ENCODE results near the gene RPS6KB2. TPM values are rescaled to one million over a fixed set of nuclear protein-coding genes. Genes with fewer than 3 reads are reported as not detected.
"Not testable (repeated sequence)": the region's sequence is repeated elsewhere in the genome, so short reads cannot be mapped to it uniquely, and the experiment has no call there.

RPS6KB2 gene
- total RNA-seq, 1 experiment from 2014 or later: 54.0 TPM

DNA sequence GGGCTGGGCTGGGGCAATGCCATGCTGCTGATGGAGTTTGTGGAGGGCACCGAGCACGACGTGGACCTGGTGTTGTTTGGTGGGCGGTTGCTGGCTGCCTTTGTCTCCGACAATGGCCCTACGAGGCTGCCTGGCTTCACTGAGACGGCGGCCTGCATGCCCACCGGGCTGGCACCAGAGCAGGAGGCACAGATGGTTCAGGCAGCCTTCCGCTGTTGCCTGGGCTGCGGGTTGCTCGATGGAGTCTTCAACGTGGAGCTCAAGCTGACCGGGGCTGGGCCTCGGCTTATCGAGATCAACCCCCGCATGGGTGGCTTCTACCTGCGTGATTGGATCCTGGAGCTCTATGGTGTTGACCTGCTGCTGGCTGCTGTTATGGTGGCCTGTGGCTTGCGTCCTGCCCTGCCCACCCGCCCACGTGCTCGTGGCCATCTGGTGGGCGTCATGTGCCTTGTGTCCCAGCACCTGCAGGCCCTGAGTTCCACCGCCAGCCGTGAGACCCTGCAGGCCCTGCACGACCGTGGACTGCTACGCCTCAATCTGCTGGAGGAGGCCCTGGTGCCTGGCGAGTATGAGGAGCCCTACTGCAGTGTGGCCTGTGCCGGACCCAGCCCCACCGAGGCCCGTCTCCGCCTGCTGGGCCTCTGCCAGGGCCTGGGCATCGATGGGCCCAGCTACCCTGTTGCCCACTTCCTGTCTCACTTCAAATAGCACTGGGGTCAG is 4.2 kb upstream of the RPS6KB2 start:
- no peaks in the 10 kb centered on the region for H3K9me3 ChIP-seq (ENCODE audit: insufficient read depth, low read depth)
- ChIA-PET POLR2A (ENCODE audit: unreplicated experiment) (interaction anchor here (0.6 to 0.7 kb wide), 3 partner anchors 18 to 121 kb away, joined by 3 read pairs; partner anchors contain the start of gene SSH3), CTCF (no interaction called here)
- no peaks in the 10 kb centered on the region for H3K36me3 ChIP-seq (ENCODE audit: low read depth)
- peaks cover 27% of the 10 kb centered on the region for H3K4me1 ChIP-seq (replicated peaks; ENCODE audit: insufficient read depth)
- H3K9me2 ChIP-seq (ENCODE audit: insufficient read depth): no peaks in the 10 kb centered on the region
- no peak for DNase-seq
- H2AFZ ChIP-seq: no peak overlapping the region
- intact Hi-C loops (cut with micrococcal nuclease; ENCODE audit: unreplicated experiment): no loop called here
- no peak overlapping the region for H3K4me2 ChIP-seq
- no peak overlapping the region for H3K4me3 ChIP-seq
- TF ChIP-seq EZH2 (IDR thresholded peaks at IDR 0.05; ENCODE audit: low read depth): no peak
- TF ChIP-seq, protein P1, sequence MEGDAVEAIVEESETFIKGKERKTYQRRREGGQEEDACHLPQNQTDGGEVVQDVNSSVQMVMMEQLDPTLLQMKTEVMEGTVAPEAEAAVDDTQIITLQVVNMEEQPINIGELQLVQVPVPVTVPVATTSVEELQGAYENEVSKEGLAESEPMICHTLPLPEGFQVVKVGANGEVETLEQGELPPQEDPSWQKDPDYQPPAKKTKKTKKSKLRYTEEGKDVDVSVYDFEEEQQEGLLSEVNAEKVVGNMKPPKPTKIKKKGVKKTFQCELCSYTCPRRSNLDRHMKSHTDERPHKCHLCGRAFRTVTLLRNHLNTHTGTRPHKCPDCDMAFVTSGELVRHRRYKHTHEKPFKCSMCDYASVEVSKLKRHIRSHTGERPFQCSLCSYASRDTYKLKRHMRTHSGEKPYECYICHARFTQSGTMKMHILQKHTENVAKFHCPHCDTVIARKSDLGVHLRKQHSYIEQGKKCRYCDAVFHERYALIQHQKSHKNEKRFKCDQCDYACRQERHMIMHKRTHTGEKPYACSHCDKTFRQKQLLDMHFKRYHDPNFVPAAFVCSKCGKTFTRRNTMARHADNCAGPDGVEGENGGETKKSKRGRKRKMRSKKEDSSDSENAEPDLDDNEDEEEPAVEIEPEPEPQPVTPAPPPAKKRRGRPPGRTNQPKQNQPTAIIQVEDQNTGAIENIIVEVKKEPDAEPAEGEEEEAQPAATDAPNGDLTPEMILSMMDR (conservative IDR thresholded peaks at IDR 0.05): no peak
- BruUV-seq (replicated peaks): no TSS peak
- H3K27me3 ChIP-seq (ENCODE audit: insufficient read depth, low read depth): no peaks in the 10 kb centered on the region
- H4K20me1 ChIP-seq (ENCODE audit: insufficient read depth): no peaks in the 10 kb centered on the region
- H3F3A ChIP-seq (ENCODE audit: insufficient read depth, low read depth): peaks cover 29% of the 10 kb centered on the region; the same call in 1 of the 2 replicates
- no peak overlapping the region for H3K27ac ChIP-seq
- peaks cover 7% of the 10 kb centered on the region for H3K79me2 ChIP-seq (ENCODE audit: low read depth)

DNA sequence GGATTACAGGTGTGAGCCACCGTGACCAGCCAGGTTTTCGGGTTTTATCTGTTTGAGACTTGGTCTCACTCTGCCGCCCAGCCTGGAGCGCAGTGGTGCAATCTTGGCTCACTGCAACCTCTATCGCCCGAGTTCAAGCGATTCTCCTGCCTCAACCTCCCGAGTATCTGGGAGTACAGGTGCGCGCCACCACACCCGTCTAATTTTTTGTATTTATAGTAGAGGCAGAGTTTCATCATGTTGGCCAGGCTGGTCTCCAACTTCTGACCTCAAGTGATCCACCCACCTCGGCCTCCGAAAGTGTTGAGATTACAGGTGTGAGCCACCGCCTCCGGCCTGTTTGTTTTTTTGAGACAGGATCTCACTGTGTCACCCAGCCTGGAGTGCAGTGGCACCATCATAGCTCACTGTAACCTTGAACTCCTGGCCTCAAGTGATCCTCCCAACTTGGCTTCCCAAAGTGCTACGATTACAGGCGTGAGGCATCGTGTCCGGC is 882 bp upstream of the RPS6KB2 start:
- H3K9me2 ChIP-seq (ENCODE audit: insufficient read depth); H3K9me3 ChIP-seq (ENCODE audit: insufficient read depth, low read depth); BruUV-seq (replicated peaks); H4K20me1 ChIP-seq (ENCODE audit: insufficient read depth); intact Hi-C loops (cut with micrococcal nuclease; ENCODE audit: unreplicated experiment); POLR2A ChIA-PET (ENCODE audit: unreplicated experiment); CTCF ChIA-PET; H3K27me3 ChIP-seq (ENCODE audit: insufficient read depth, low read depth); H3K36me3 ChIP-seq (ENCODE audit: low read depth); DNase-seq: not testable (repeated sequence)
- Histone ChIP-seq H2AFZ (peak overlapping the region; percentile 92), H3K4me1 (replicated peaks; ENCODE audit: insufficient read depth) (peaks cover 25% of the 10 kb centered on the region), H3K27ac (peak overlapping the region; percentile 39), H3K4me3 (peak overlapping the region; percentile 95), H3K4me2 (peak overlapping the region; percentile 82), H3F3A (ENCODE audit: insufficient read depth, low read depth) (peaks cover 38% of the 10 kb centered on the region; the same call in 1 of the 2 replicates), H3K79me2 (ENCODE audit: low read depth) (peaks cover 21% of the 10 kb centered on the region)

DNA sequence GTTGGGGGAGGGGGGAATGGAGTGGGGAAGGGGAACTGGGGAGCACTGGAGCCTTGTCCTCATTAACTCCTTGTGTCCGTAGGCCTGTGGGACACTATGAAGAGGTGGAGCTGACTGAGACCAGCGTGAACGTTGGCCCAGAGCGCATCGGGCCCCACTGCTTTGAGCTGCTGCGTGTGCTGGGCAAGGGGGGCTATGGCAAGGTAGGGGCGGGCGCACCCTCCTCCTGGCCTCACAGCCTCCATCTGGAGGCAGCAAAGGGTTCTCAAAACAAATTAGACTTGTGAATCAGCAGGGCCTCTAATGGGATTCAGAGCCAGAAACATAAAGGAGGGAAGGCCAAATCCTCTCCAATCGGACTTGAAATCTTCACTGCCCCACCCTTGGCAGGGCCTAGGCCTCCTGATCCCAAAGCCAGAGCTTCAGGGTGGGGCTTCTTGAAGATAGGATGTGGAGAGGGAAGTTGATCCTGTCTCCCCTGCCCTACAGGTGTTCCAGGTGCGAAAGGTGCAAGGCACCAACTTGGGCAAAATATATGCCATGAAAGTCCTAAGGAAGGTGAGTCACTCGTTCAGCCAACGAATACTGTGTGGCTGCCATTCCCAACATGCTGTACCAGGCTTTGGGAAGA is 859 bp downstream of the RPS6KB2 start:
- CTCF ChIA-PET: interaction anchor here (0.6 kb wide), 3 partner anchors 43 to 76 kb away, joined by 3 to 5 read pairs (median 5); no protein-coding TSS in a partner anchor
- Histone ChIP-seq H4K20me1 (ENCODE audit: insufficient read depth) (no peaks in the 10 kb centered on the region; the same call in 1 of the 2 replicates), H3K4me1 (replicated peaks; ENCODE audit: insufficient read depth) (peaks cover 24% of the 10 kb centered on the region), H3K4me2 (peak overlapping the region; percentile 98), H3K27me3 (ENCODE audit: insufficient read depth, low read depth) (no peaks in the 10 kb centered on the region), H3K36me3 (ENCODE audit: low read depth) (no peaks in the 10 kb centered on the region), H3F3A (ENCODE audit: insufficient read depth, low read depth) (peaks cover 31% of the 10 kb centered on the region; the same call in 1 of the 2 replicates), H3K79me2 (ENCODE audit: low read depth) (peaks cover 21% of the 10 kb centered on the region), H3K27ac (no peak overlapping the region), H3K9me3 (ENCODE audit: insufficient read depth, low read depth) (no peaks in the 10 kb centered on the region), H3K4me3 (peak overlapping the region; percentile 95), H2AFZ (peak overlapping the region; percentile 92), H3K9me2 (ENCODE audit: insufficient read depth) (no peaks in the 10 kb centered on the region)
- no TSS peak for BruUV-seq (replicated peaks)
- no peak for TF ChIP-seq EZH2 (IDR thresholded peaks at IDR 0.05; ENCODE audit: low read depth)
- TF ChIP-seq, protein P1 (conservative IDR thresholded peaks at IDR 0.05): no peak
- no peak for DNase-seq
- POLR2A ChIA-PET (ENCODE audit: unreplicated experiment): interaction anchor here (0.6 kb wide), 1 partner anchor 44 kb away, joined by 3 read pairs; no protein-coding TSS in a partner anchor
- intact Hi-C loops (cut with micrococcal nuclease; ENCODE audit: unreplicated experiment): no loop called here

Data from PC-9 (cell line).